ENCODE results near the gene CNTNAP2.
"Not testable (repeated sequence)": the region's sequence is repeated elsewhere in the genome, so short reads cannot be mapped to it uniquely, and the experiment has no call there.

The CNTNAP2 gene

DNA sequence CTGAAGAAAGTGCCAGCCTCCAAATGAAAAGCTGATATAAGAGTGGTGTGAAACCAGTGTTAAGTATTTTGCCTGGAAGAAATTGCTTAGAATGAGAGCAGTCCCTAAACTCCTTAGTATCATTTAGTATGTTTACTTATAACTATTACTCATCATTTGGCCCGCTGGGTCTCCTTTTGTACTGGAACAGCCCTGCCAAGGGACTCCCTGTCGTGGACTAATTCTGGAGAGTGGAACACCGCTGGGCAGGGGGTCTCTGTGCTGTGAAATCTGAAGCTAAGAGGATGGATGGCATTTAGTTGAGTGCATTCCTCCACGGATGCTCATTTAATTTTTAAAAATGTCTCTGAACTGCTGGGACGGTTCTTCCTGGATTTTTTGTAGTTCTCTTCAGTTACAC lies 1584.1 kb downstream of the CNTNAP2 start:
- Histone ChIP-seq H3K4me3 (ENCODE audit: insufficient read depth, low read depth, low read length, poor library complexity, severe bottlenecking) (no peak overlapping the region), H3K36me3 (ENCODE audit: control insufficient read depth, insufficient read depth, low read length) (no peaks in the 10 kb centered on the region), H3K4me1 (ENCODE audit: control insufficient read depth, insufficient read depth, low read length, poor library complexity, severe bottlenecking) (no peaks in the 10 kb centered on the region), H3K9me3 (ENCODE audit: control insufficient read depth, low read length) (no peaks in the 10 kb centered on the region), H3K27ac (ENCODE audit: insufficient read depth, low read length, poor library complexity, severe bottlenecking) (no peak overlapping the region), H3K27me3 (replicated peaks; ENCODE audit: control insufficient read depth, insufficient read depth, low read length, poor library complexity, severe bottlenecking) (no peaks in the 10 kb centered on the region)
- DNase-seq = no peak

DNA sequence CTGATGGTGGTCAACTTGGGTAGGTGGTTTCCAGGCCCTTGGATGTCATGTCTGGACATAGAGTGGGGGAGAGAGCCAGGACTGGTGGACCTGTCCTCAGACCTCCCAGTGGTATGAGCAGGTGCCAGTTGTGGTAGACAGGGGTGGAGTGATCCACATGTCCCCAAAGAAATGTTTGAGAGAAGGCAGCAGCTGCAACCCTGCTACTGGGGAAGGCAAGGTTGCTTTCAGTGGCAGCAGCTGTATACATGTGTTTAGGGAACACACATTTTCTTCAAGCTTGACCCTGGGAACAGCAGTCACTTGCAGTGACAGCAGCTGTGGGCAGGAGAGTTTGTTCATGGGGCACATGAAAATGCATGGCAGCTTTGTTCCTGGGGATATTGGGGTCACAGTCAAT lies 1591.3 kb downstream of the CNTNAP2 start:
- H3K36me3 ChIP-seq (ENCODE audit: control insufficient read depth, insufficient read depth, low read length) = no peaks in the 10 kb centered on the region
- no peak for DNase-seq
- no peak overlapping the region for H3K4me3 ChIP-seq (ENCODE audit: insufficient read depth, low read depth, low read length, poor library complexity, severe bottlenecking)
- H3K27ac ChIP-seq (ENCODE audit: insufficient read depth, low read length, poor library complexity, severe bottlenecking) = no peak overlapping the region
- H3K4me1 ChIP-seq (ENCODE audit: control insufficient read depth, insufficient read depth, low read length, poor library complexity, severe bottlenecking) = no peaks in the 10 kb centered on the region
- H3K9me3 ChIP-seq (ENCODE audit: control insufficient read depth, low read length) = no peaks in the 10 kb centered on the region
- no peaks in the 10 kb centered on the region for H3K27me3 ChIP-seq (replicated peaks; ENCODE audit: control insufficient read depth, insufficient read depth, low read length, poor library complexity, severe bottlenecking)

DNA sequence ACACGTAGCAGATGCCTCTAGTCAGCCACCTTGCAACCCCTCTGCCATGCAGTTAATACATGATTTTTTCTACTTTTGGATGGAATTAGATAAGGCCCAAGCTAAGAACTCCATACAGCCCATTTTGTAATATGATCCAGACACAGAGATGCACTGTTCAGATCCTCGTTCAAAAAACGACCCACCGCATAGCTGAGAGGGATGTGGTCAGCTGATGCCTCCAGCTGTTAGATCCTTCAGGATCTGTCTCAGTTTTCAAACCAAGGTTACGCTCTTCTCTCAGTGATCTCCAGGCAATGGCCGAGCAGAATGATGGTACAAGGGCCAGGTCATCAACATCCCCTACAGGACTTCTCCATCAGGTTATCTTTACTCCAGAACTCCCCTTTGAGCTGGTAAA lies 1592.3 kb downstream of the CNTNAP2 start:
- no peaks in the 10 kb centered on the region for H3K36me3 ChIP-seq (ENCODE audit: control insufficient read depth, insufficient read depth, low read length)
- no peak overlapping the region for H3K4me3 ChIP-seq (ENCODE audit: insufficient read depth, low read depth, low read length, poor library complexity, severe bottlenecking)
- no peak for DNase-seq
- no peaks in the 10 kb centered on the region for H3K27me3 ChIP-seq (replicated peaks; ENCODE audit: control insufficient read depth, insufficient read depth, low read length, poor library complexity, severe bottlenecking)
- no peaks in the 10 kb centered on the region for H3K9me3 ChIP-seq (ENCODE audit: control insufficient read depth, low read length)
- H3K27ac ChIP-seq (ENCODE audit: insufficient read depth, low read length, poor library complexity, severe bottlenecking) = no peak overlapping the region
- no peaks in the 10 kb centered on the region for H3K4me1 ChIP-seq (ENCODE audit: control insufficient read depth, insufficient read depth, low read length, poor library complexity, severe bottlenecking)

DNA sequence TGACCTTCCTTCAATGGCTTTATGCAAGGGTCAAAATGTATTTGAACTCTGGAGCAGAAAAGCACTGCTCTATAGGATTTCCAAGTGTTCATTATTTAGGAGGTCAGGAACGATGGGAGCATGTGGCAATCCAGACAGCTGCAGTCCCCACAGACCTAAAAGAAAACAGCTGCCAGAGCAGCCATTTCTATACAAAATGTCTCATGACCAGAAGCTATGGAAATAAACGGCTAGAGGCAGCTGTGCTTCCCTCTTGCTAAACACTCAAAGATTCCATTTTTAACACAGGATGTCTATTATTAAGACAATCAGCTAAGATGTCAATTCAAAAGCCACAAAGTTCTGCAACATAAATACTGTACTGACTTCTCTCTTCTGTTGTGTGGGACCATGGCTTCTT lies 1594.8 kb downstream of the CNTNAP2 start:
- no peaks in the 10 kb centered on the region for H3K4me1 ChIP-seq (ENCODE audit: control insufficient read depth, insufficient read depth, low read length, poor library complexity, severe bottlenecking)
- H3K27me3 ChIP-seq (replicated peaks; ENCODE audit: control insufficient read depth, insufficient read depth, low read length, poor library complexity, severe bottlenecking) = no peaks in the 10 kb centered on the region
- no peaks in the 10 kb centered on the region for H3K9me3 ChIP-seq (ENCODE audit: control insufficient read depth, low read length)
- DNase-seq = no peak
- H3K36me3 ChIP-seq (ENCODE audit: control insufficient read depth, insufficient read depth, low read length) = no peaks in the 10 kb centered on the region
- no peak overlapping the region for H3K27ac ChIP-seq (ENCODE audit: insufficient read depth, low read length, poor library complexity, severe bottlenecking)
- no peak overlapping the region for H3K4me3 ChIP-seq (ENCODE audit: insufficient read depth, low read depth, low read length, poor library complexity, severe bottlenecking)

DNA sequence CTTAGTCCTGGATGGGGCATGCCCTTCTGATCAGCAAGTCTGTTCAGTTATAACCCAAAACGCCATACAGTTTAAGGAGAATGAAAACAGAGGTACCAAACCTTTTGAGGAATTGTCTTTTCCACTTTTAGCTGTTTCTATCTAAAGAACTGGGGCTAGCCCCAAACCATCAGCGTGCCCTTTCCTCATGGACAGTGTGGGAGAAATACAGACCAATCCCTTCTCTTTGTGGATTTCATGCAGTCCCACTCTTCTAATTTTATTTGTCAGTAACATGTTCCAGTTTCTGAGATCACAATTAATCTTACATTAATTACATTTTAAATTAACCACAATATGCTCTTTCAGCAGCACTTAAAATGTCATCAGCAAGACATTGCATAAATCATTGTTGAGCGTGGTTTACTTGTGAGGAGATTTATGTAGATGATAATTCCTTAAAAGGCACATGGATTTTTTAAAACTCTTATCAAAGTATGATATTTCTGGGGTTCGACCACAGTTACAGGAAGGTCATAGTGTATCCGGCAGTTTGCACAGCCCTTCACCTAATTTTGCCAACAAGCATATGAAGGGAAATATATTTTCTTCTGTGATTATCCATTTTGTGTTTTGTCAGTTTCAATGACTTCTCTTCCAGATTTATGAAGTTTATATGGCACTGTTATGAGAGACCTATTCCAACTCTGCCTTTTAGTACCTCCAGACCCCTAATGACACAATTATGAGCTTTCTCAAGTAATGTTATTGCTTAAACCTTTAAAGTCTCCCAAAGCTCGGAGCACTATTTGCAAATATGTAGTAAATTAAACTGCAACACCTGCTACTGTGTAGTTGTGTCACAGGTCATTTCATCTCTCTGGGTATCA lies 1605.6 kb downstream of the CNTNAP2 start:
- no peaks in the 10 kb centered on the region for H3K4me1 ChIP-seq (ENCODE audit: control insufficient read depth, insufficient read depth, low read length, poor library complexity, severe bottlenecking)
- H3K4me3 ChIP-seq (ENCODE audit: insufficient read depth, low read depth, low read length, poor library complexity, severe bottlenecking) = no peak overlapping the region
- H3K27ac ChIP-seq (ENCODE audit: insufficient read depth, low read length, poor library complexity, severe bottlenecking) = no peak overlapping the region
- no peak for DNase-seq
- no peaks in the 10 kb centered on the region for H3K27me3 ChIP-seq (replicated peaks; ENCODE audit: control insufficient read depth, insufficient read depth, low read length, poor library complexity, severe bottlenecking)
- H3K9me3 ChIP-seq (ENCODE audit: control insufficient read depth, low read length) = no peaks in the 10 kb centered on the region
- H3K36me3 ChIP-seq (ENCODE audit: control insufficient read depth, insufficient read depth, low read length) = no peaks in the 10 kb centered on the region

DNA sequence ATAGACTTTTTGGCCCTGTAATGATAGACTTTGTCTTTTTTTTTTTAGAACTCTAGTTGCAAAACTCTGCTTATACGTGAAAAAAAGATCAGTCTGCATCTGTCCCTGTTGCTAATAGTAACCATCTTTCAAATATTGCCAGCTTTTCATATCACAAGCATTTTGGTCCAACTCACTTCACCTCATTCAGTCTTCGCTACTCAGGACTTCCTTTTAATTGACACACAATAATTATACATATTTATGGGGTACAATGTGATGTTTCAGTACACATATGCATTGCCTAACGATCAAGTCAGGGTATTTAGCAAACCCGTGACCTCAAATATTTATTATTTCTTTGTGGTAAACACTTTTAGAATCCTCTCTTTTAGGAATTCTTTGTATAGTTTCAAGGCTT lies 1606.9 kb downstream of the CNTNAP2 start:
- DNase-seq = no peak
- Histone ChIP-seq H3K27ac (ENCODE audit: insufficient read depth, low read length, poor library complexity, severe bottlenecking) (no peak overlapping the region), H3K4me3 (ENCODE audit: insufficient read depth, low read depth, low read length, poor library complexity, severe bottlenecking) (no peak overlapping the region), H3K4me1 (ENCODE audit: control insufficient read depth, insufficient read depth, low read length, poor library complexity, severe bottlenecking) (no peaks in the 10 kb centered on the region), H3K9me3 (ENCODE audit: control insufficient read depth, low read length) (no peaks in the 10 kb centered on the region), H3K36me3 (ENCODE audit: control insufficient read depth, insufficient read depth, low read length) (no peaks in the 10 kb centered on the region), H3K27me3 (replicated peaks; ENCODE audit: control insufficient read depth, insufficient read depth, low read length, poor library complexity, severe bottlenecking) (no peaks in the 10 kb centered on the region)

DNA sequence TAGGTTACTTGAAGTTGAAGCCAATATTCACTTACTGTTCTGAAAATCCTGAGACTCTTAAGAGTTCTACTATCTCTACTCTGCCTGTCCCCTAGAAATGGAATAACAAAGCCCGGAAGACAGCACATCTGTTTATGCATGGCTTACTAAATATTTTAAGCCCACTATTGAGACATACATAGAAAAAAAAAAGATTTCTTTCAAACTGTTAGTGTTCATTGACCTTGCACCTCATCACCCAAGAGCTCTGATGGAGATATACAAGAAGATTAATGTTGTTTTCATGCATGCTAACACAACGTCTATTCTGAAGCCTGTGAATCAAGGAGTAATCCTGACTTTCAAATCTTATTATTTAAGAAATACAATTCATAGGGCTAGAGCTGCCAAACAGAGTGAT lies 1614.7 kb downstream of the CNTNAP2 start:
- Histone ChIP-seq H3K36me3 (ENCODE audit: control insufficient read depth, insufficient read depth, low read length) (no peaks in the 10 kb centered on the region), H3K9me3 (ENCODE audit: control insufficient read depth, low read length) (no peaks in the 10 kb centered on the region), H3K27me3 (replicated peaks; ENCODE audit: control insufficient read depth, insufficient read depth, low read length, poor library complexity, severe bottlenecking) (no peaks in the 10 kb centered on the region), H3K4me3 (ENCODE audit: insufficient read depth, low read depth, low read length, poor library complexity, severe bottlenecking) (no peak overlapping the region), H3K4me1 (ENCODE audit: control insufficient read depth, insufficient read depth, low read length, poor library complexity, severe bottlenecking) (no peaks in the 10 kb centered on the region), H3K27ac (ENCODE audit: insufficient read depth, low read length, poor library complexity, severe bottlenecking) (no peak overlapping the region)
- DNase-seq = no peak

DNA sequence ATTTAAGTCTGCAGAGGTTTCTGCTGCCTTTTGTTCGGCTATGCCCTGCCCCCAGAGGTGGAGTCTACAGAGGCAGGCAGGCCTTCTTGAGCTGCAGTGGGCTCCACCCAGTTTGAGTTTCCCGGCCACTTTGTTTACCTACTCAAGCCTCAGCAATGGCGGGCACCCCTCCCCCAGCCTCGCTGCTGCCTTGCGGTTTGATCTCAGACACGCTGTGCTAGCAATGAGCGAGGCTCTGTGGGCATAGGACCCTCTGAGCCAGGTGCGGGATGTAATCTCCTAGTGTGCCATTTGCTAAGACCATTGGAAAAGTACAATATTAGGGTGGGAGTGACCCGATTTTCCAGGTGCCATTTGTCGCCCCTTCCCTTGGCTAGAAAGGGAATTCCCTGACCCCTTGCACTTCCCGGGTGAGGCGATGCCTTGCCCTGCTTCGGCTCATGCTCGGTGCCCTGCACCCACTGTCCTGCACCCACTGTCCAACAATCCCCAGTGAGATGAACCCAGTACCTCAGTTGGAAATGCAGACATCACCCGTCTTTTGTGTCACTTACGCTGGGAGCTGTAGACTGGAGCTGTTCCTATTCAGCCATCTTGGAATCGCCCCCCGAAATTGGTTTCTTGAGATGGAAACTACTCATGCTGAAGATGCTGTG lies 1621.1 kb downstream of the CNTNAP2 start:
- not testable (repeated sequence) for H3K9me3 ChIP-seq (ENCODE audit: control insufficient read depth, low read length); H3K4me3 ChIP-seq (ENCODE audit: insufficient read depth, low read depth, low read length, poor library complexity, severe bottlenecking); H3K36me3 ChIP-seq (ENCODE audit: control insufficient read depth, insufficient read depth, low read length); H3K27me3 ChIP-seq (replicated peaks; ENCODE audit: control insufficient read depth, insufficient read depth, low read length, poor library complexity, severe bottlenecking); H3K4me1 ChIP-seq (ENCODE audit: control insufficient read depth, insufficient read depth, low read length, poor library complexity, severe bottlenecking); DNase-seq; H3K27ac ChIP-seq (ENCODE audit: insufficient read depth, low read length, poor library complexity, severe bottlenecking)

DNA sequence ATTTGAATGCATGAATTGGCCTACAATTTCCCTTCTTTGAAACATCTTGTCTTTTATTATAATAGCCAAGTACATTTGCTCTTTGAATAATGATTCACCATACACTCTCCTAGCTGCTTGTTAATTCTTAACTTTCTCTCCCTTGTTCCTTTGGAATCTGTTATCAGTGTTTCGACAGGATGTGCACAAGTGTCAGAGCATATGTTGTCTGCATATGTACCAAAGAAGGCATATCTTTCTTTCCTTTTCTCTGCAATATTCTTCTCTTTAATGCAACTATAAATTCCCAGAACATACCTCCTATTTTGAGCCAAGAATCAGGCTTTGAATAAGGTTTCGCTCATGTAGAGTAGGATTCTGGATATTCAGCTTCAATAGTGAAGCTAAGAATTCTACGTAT lies 1625.7 kb downstream of the CNTNAP2 start:
- Histone ChIP-seq H3K27me3 (replicated peaks; ENCODE audit: control insufficient read depth, insufficient read depth, low read length, poor library complexity, severe bottlenecking) (no peaks in the 10 kb centered on the region), H3K4me3 (ENCODE audit: insufficient read depth, low read depth, low read length, poor library complexity, severe bottlenecking) (no peak overlapping the region), H3K36me3 (ENCODE audit: control insufficient read depth, insufficient read depth, low read length) (no peaks in the 10 kb centered on the region), H3K27ac (ENCODE audit: insufficient read depth, low read length, poor library complexity, severe bottlenecking) (no peak overlapping the region), H3K9me3 (ENCODE audit: control insufficient read depth, low read length) (no peaks in the 10 kb centered on the region), H3K4me1 (ENCODE audit: control insufficient read depth, insufficient read depth, low read length, poor library complexity, severe bottlenecking) (no peaks in the 10 kb centered on the region)
- DNase-seq = no peak

DNA sequence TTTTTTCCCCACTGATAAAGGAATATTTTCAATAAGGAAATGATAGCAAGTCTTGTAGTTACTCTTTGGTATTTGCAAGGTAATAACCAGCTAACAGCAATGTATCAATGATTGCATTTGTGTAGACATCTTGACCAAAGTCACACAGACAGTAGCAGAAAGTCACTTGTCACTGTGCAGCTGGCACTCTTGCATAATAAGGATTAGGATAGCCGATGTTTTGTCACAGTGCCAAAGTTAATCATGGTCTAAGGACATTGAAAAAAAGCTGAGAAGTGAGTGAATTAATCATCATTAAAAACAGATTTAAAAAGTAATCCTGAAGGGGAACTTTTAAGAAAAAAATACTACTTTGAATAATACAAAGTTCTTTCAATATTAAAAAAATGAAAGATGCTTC lies 1639.7 kb downstream of the CNTNAP2 start:
- no peak for DNase-seq
- Histone ChIP-seq H3K27ac (ENCODE audit: insufficient read depth, low read length, poor library complexity, severe bottlenecking) (no peak overlapping the region), H3K9me3 (ENCODE audit: control insufficient read depth, low read length) (no peaks in the 10 kb centered on the region), H3K36me3 (ENCODE audit: control insufficient read depth, insufficient read depth, low read length) (no peaks in the 10 kb centered on the region), H3K4me3 (ENCODE audit: insufficient read depth, low read depth, low read length, poor library complexity, severe bottlenecking) (no peak overlapping the region), H3K27me3 (replicated peaks; ENCODE audit: control insufficient read depth, insufficient read depth, low read length, poor library complexity, severe bottlenecking) (no peaks in the 10 kb centered on the region), H3K4me1 (ENCODE audit: control insufficient read depth, insufficient read depth, low read length, poor library complexity, severe bottlenecking) (no peaks in the 10 kb centered on the region)
